HG03521 (cell line): ENCODE results near the gene LIN7B.

Experiments
- ATAC-seq: cut with Tn5 transposase; IDR thresholded peaks from one replicate; pipeline ENCODE4 v1.9.1; 2021; ENCODE audit warnings: mild to moderate bottlenecking, moderate library complexity; ENCODE audit not compliant: unreplicated experiment

The LIN7B gene

GRCh38 chr19:49094505-49095482 lies 19.4 kb upstream of the LIN7B start:
- no peak for ATAC-seq

DNA sequence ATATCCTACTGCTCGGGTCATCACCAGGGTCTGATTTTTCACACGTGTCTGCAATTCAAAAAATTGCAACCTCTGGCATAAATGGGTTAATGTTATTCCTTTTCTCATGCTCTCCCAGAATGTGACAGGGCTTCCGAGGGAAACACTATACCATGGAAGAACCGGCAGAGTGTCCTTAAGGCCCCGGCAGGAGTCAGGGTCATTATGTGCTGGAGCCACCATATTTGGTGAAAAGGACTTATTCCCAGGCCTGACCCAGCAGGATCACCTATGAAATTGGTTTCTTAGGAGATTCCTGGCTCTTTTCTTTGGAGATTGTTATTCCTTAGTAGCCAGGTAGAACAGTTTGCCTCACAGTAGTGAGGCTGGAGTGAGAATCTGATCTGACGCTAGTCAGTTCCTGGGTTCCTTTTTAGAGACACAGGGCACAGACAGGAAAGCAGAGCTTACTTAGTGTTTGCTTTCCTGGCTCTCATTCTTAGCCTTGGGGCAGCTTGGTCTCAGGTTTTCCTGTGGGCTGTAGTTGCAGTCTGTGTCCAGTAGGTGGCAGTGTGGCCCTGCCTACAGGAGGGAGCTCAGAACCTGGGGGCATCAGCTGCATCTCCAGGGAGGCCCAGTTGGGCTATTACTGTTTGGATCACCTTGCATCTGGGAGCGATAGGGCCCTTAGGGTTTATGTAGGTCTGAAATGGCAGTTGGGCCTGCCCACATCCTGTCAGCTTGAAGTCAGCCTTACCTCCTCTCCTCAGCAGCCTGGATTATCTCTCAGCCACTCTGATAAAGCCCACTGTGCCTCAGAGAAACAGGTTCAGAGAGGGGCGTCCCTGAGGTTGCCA lies 16.5 kb upstream of the LIN7B start:
- ATAC-seq: no peak

- no peak for ATAC-seq
Measured at GRCh38 chr19:49098795-49099194, 15.4 kb upstream of the LIN7B start.

DNA sequence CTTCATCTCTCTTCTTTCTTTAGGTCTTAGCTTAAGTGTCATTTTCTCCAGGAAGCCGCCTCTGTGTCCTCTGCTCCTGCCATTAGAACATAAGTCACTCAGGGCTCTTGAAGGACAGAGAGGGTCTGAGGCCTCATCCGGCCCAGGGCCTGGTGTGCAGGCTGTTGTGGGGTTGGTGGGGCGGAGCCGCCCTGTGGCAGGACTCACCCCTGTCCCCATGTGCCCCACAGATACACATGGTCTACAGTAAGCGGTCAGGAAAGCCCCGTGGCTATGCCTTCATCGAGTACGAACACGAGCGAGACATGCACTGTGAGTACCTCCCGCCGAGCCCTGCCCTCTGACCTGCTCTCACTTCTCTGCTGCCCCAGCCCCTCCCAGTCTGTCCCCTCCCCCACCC lies 13.0 kb upstream of the LIN7B start:
- ATAC-seq: no peak

- no peak for ATAC-seq
Measured at GRCh38 chr19:49102303-49102702, 11.9 kb upstream of the LIN7B start.

GRCh38 chr19:49103331-49104085 lies 10.7 kb upstream of the LIN7B start:
- no peak for ATAC-seq

GRCh38 chr19:49104229-49104864 lies 9.8 kb upstream of the LIN7B start:
- ATAC-seq: no peak

GRCh38 chr19:49106648-49107135 lies 7.5 kb upstream of the LIN7B start:
- ATAC-seq: no peak

- no peak for ATAC-seq
Measured at GRCh38 chr19:49107625-49108459, 6.3 kb upstream of the LIN7B start.

DNA sequence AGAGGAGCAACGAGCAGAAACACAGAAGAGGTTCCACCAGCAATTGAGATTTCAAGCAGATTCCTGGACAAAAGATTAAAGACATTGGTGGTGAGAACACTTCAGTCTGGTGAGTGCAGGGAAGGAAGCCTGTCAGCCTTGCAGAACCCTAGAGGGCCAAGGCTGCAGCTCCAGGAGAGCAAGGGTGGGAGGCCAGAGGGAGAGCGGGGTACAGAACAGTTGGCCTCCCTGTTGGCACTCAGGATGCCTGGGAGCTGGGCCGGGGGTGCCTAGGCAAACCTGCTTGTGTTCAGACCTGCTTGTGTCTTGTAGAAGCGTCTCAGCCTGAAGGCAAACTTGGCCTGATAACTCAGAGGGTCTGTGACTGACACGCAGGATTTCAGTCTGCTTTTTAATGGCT lies 5.1 kb upstream of the LIN7B start:
- ATAC-seq: no peak

GRCh38 chr19:49109569-49110233 lies 4.5 kb upstream of the LIN7B start:
- no peak for ATAC-seq

DNA sequence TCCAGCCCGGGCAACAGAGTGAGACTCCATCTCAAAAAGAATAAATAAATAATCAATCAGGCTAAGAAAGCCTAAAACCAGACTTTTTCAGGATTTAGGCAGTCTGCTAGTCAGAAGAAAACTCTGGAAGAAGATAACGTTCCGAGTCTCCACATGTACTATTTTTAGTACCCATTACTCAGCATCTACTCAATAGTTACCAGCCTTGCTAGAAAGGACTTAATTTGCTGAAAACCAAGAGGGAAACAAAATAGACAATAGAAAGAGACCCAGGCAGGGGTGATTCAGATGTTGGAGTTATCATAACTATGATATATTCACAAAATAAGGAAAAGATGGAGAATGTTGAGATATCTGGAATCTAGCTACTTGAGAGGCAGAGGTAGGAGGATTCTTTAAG lies 3.6 kb upstream of the LIN7B start:
- no peak for ATAC-seq

DNA sequence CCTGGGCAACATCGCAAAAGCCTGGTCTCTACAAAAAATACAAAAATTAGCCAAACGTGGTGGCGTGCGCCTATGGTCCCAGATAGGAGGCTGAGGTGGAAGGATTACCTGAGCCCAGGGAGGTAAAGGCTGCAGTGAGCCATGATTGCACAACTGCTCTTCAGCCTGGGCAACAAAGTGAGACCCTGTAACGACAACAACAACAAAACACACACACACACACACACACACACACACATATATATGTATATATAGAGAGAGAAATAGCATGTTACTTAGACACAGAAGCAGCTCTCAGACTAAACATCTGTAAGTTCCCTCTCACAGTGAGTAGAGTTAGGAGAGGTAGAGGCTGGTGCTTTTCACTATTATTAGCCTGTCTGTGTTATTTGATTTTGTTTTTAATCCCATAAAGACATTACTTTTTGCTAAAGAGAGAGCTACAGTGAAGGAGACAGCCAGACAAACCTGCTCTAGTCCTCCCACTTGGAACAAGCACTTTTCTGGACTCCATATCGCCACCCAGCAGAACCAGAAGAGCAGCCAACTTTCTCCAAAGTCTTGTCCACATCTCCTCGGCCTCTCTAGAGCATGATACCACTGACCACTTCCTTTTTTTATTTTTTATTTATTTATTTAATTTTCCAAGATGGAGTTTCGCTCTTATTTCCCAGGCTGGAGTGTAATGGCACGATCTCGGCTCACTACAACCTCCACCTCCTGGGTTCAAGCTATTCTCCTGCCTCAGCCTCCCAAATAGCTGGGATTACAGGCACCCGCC lies 2.8 kb upstream of the LIN7B start:
- ATAC-seq: no peak

- ATAC-seq: no peak
Measured at GRCh38 chr19:49114630-49115363, 627 bp downstream of the LIN7B start.

- ATAC-seq: no peak
Measured at GRCh38 chr19:49116544-49116943, 2.4 kb downstream of the LIN7B start.

GRCh38 chr19:49117677-49118564 lies 3.8 kb downstream of the LIN7B start:
- ATAC-seq: no peak
